NOMO-1 treated with DMSO at 0.1 percent for 48 hours (cell line): ENCODE measurements around the gene CUX1.

Source experiments
- DNase-seq: peaks from one replicate; lab custom pipeline; 2025; ENCODE audit not compliant: unreplicated experiment; lab: John Stamatoyannopoulos, UW

CUX1 gene

GRCh38 chr7:102197161-102197560, 379.7 kb downstream of the CUX1 start:
- no peak for DNase-seq

- DNase-seq: no peak
Measured at GRCh38 chr7:102197599-102197998, 380.2 kb downstream of the CUX1 start.

GRCh38 chr7:102198417-102198956, 381.1 kb downstream of the CUX1 start:
- DNase-seq: no peak

GRCh38 chr7:102201576-102201975, 384.1 kb downstream of the CUX1 start:
- DNase-seq: no peak

- DNase-seq: no peak
Measured at GRCh38 chr7:102202556-102202955, 385.1 kb downstream of the CUX1 start.

- DNase-seq: no peak
Measured at GRCh38 chr7:102203218-102203617, 385.8 kb downstream of the CUX1 start.

- DNase-seq: no peak
Measured at GRCh38 chr7:102204212-102204611, 386.8 kb downstream of the CUX1 start.

- DNase-seq: no peak
Measured at GRCh38 chr7:102205915-102206314, 388.5 kb downstream of the CUX1 start.

- no peak for DNase-seq
Measured at GRCh38 chr7:102208826-102209225, 391.4 kb downstream of the CUX1 start.

- DNase-seq: no peak
Measured at GRCh38 chr7:102210787-102211186, 393.4 kb downstream of the CUX1 start.

GRCh38 chr7:102211590-102212550, 394.4 kb downstream of the CUX1 start:
- DNase-seq: no peak

- DNase-seq: no peak
Measured at GRCh38 chr7:102214477-102215072, 397.1 kb downstream of the CUX1 start.

- DNase-seq: no peak
Measured at GRCh38 chr7:102215256-102215655, 397.8 kb downstream of the CUX1 start.

GRCh38 chr7:102215711-102216110, 398.3 kb downstream of the CUX1 start:
- no peak for DNase-seq

- DNase-seq: no peak
Measured at GRCh38 chr7:102216573-102217314, 399.3 kb downstream of the CUX1 start.

GRCh38 chr7:102220229-102220850, 402.9 kb downstream of the CUX1 start:
- DNase-seq: no peak

GRCh38 chr7:102220960-102221800, 403.8 kb downstream of the CUX1 start:
- DNase-seq: no peak

- no peak for DNase-seq
Measured at GRCh38 chr7:102221961-102222360, 404.5 kb downstream of the CUX1 start.

GRCh38 chr7:102222445-102222844, 405.0 kb downstream of the CUX1 start:
- no peak for DNase-seq

- DNase-seq: no peak
Measured at GRCh38 chr7:102223184-102223583, 405.8 kb downstream of the CUX1 start.
